ENCODE results near the gene OR4E1. TPM values are rescaled to one million over a fixed set of nuclear protein-coding genes. Genes with fewer than 3 reads are reported as not detected.

Gene OR4E1
- not detected in 2 replicates for total RNA-seq

GRCh38 chr14:21673718-21674117 is at the start of gene OR4E1:
Gene OR4E1 (minus strand): TSS chr14:21673818. CDS start chr14:21670935, 2,883 bp downstream.

GRCh38 chr14:21653331-21653885 is 20.2 kb downstream of the OR4E1 start, which contains the start of gene OR4E2:
Gene OR4E2 (plus strand): TSS chr14:21653835. CDS start chr14:21665083, 11,248 bp downstream.

GRCh38 chr14:21634840-21635239 is 38.8 kb downstream of the OR4E1 start, which contains the start of gene OR10G2:
Gene OR10G2 (minus strand): TSS chr14:21634940. CDS start chr14:21634842, 98 bp downstream.

Small RNAs within 50 kb of the gene (small RNA-seq; reads per million reads assigned to genes)
- gene AC243972.3, result not detected

Other genes starting within 250 kb of the OR4E1 start
- 57.4 and 60.1 TPM in 2 replicates for gene CHD8, start 217.7 kb downstream of the OR4E1 start, total RNA-seq
- 28.9 and 36.6 TPM in 2 replicates for gene RAB2B, start 196.9 kb downstream of the OR4E1 start, total RNA-seq
- 36.9 and 37.8 TPM in 2 replicates for gene TOX4, start 196.6 kb downstream of the OR4E1 start, total RNA-seq
- gene METTL3, start 162.5 kb downstream of the OR4E1 start, total RNA-seq, result 24.6 and 29.7 TPM in 2 replicates
- 3.0 and 4.4 TPM in 2 replicates for gene SALL2, start 147.5 kb downstream of the OR4E1 start, total RNA-seq
- gene OR10G3, start 93.7 kb downstream of the OR4E1 start, total RNA-seq, result not detected in 2 replicates
- not detected in 2 replicates for gene OR10G2, start 38.9 kb downstream of the OR4E1 start, total RNA-seq
- gene OR4E2, start 20.0 kb downstream of the OR4E1 start, total RNA-seq, result not detected in 2 replicates